LHCN-M2 (cell line): ENCODE data around the gene PER2. TPM values are rescaled to one million over a fixed set of nuclear protein-coding genes. Genes with fewer than 3 reads are reported as not detected.

Experiments
- total RNA-seq: library from RNA; depleted of rRNA; stranded (reverse); fragments of >200 nt; gene quantifications from 2 replicates; pipeline ENCODE4 v1.2.3, GENCODE V29; 2014; rRNA removed

PER2 gene
- total RNA-seq, 1 experiment from 2014 or later, result 3.9 TPM

Other genes with a start within 250 kb of the PER2 start
- gene SCLY, start 227.6 kb downstream of the PER2 start, total RNA-seq, result 24.0 and 24.4 TPM in 2 replicates
- 9.7 and 14.2 TPM in 2 replicates for gene ESPNL, start 188.3 kb downstream of the PER2 start, total RNA-seq
- 0.96 and 2.1 TPM in 2 replicates for gene KLHL30, start 149.9 kb downstream of the PER2 start, total RNA-seq
- 24.2 and 25.6 TPM in 2 replicates for gene ERFE, start 129.6 kb downstream of the PER2 start, total RNA-seq
- gene ILKAP, start 84.9 kb downstream of the PER2 start, total RNA-seq, result 16.0 and 22.9 TPM in 2 replicates
- gene HES6, start 48.6 kb downstream of the PER2 start, total RNA-seq, result 13.1 and 21.9 TPM in 2 replicates
- 8.3 and 8.5 TPM in 2 replicates for gene TRAF3IP1, start 31.9 kb upstream of the PER2 start, total RNA-seq
- 23.8 and 30.4 TPM in 2 replicates for gene ASB1, start 138.3 kb upstream of the PER2 start, total RNA-seq